Natural killer cell (primary cell): ENCODE measurements around the gene SEMA7A. TPM values are rescaled to one million over a fixed set of nuclear protein-coding genes. Genes with fewer than 3 reads are reported as not detected.

Source experiments
- ATAC-seq, 3 donors: fragments of 150-1000 bp in 2 of 3; fragments of 200-7000 bp in 1 of 3; cut with Tn5 transposase; 1 replicate in 1 of 3; 2 replicates in 2 of 3; pipeline ENCODE4 v1.10.0; 2021; ENCODE audit warnings: mild to moderate bottlenecking in 2 of 3, moderate library complexity in 2 of 3
- DNase-seq, 2 donors: peaks; one replicate each; pipeline versions ENCODE4 v3.0.0 to v3.0.0-alpha.2; 2013 to 2021; ENCODE audit warnings: mixed read lengths in 1 of 2
- H3K27ac ChIP-seq: one replicate; pipeline ENCODE4 v1.5.1; 2013; ENCODE audit warnings: mild to moderate bottlenecking, low read length
- H3K27me3 ChIP-seq: one replicate; pipeline ENCODE4 v1.6.1; 2013; ENCODE audit warnings: low read length; ENCODE audit not compliant: control insufficient read depth, insufficient read depth
- H3K36me3 ChIP-seq: one replicate; pipeline ENCODE4 v1.6.1; 2013; ENCODE audit warnings: low read length; ENCODE audit not compliant: control insufficient read depth, insufficient read depth
- H3K4me1 ChIP-seq: one replicate; pipeline ENCODE4 v1.6.1; 2013; ENCODE audit warnings: low read length; ENCODE audit not compliant: control insufficient read depth, insufficient read depth
- H3K4me3 ChIP-seq: one replicate; pipeline ENCODE4 v1.5.1; 2013; ENCODE audit warnings: low read length
- H3K9me3 ChIP-seq: one replicate; pipeline ENCODE4 v1.6.1; 2013; ENCODE audit warnings: low read length; ENCODE audit not compliant: control insufficient read depth, insufficient read depth
- H3K27ac Mint-ChIP-seq, 2 donors: one replicate each; pipeline ENCODE4 v1.8.0; 2022; ENCODE audit warnings: mild to moderate bottlenecking in 2 of 2, mixed read lengths in 2 of 2, moderate library complexity in 1 of 2
- H3K27me3 Mint-ChIP-seq, 2 donors: one replicate each; pipeline ENCODE4 v1.8.0; 2022; ENCODE audit warnings: low read depth in 2 of 2, mixed read lengths in 2 of 2
- H3K36me3 Mint-ChIP-seq: one replicate; pipeline ENCODE4 v1.8.0; 2022; ENCODE audit warnings: mixed read lengths
- H3K4me1 Mint-ChIP-seq, 2 donors: one replicate each; pipeline ENCODE4 v1.8.0; 2022; ENCODE audit warnings: mixed read lengths in 2 of 2
- H3K4me3 Mint-ChIP-seq: one replicate; pipeline ENCODE4 v1.8.0; 2022; ENCODE audit warnings: mild to moderate bottlenecking, moderate library complexity, mixed read lengths
- H3K9me3 Mint-ChIP-seq, 2 donors: one replicate each; pipeline ENCODE4 v1.8.0; 2022; ENCODE audit warnings: mixed read lengths in 2 of 2
- CTCF ChIP-seq: fragments of 200-600 bp; IDR thresholded peaks from one replicate; pipeline ENCODE4 v1.8.0; 2022; ENCODE audit warnings: antibody characterized with exemption
- WGBS: methylation state at CpG from one replicate; pipeline ENCODE4 v1.1.7; 2013; ENCODE audit warnings: missing lambda C conversion rate; ENCODE audit not compliant: insufficient coverage; 5-methylcytosine and 5-hydroxymethylcytosine counted together
- intact Hi-C: fragments of 100-400 bp; cut with micrococcal nuclease; formaldehyde crosslinking; loops from one replicate; pipeline ENCODE4 v1.14.2; 2022
- total RNA-seq, 4 donors: library from RNA; stranded (reverse); fragments of 120-200 nt in 1 of 4; gene quantifications; one replicate each; pipeline versions ENCODE4 v1.2.3 to v1.2.4, GENCODE V29; 2013 to 2022

The SEMA7A gene
- total RNA-seq, 3 donors from 2014 or later (not counting 1 experiment from before 2014, with no cell fraction given), result 4.7 to 46.2 (median 9.0) TPM

GRCh38 chr15:74445816-74446763, 12.3 kb upstream of the SEMA7A start:
- DNase-seq, result no peak
- 96% methylated on average over 7 of the region's 9 CpGs for WGBS
- ATAC-seq, result no peak
- no peak overlapping the region for H3K27ac ChIP-seq
- no peaks in the 10 kb centered on the region for H3K9me3 ChIP-seq
- Mint-ChIP-seq H3K27me3 (no peaks in the 10 kb centered on the region), H3K4me3 (no peak overlapping the region), H3K27ac (no peak overlapping the region), H3K4me1 (no peaks in the 10 kb centered on the region), H3K36me3 (peaks cover 32% of the 10 kb centered on the region), H3K9me3 (no peaks in the 10 kb centered on the region)
- H3K36me3 ChIP-seq, result peaks cover 57% of the 10 kb centered on the region
- no peaks in the 10 kb centered on the region for H3K4me1 ChIP-seq
- intact Hi-C loops, result no loop called here
- no peak for TF ChIP-seq CTCF
- H3K27me3 ChIP-seq, result no peaks in the 10 kb centered on the region
- no peak overlapping the region for H3K4me3 ChIP-seq

- DNase-seq (no peak), ATAC-seq (no peak)
- Mint-ChIP-seq H3K4me3 (no peak overlapping the region), H3K36me3 (peaks cover 23% of the 10 kb centered on the region), H3K4me1 (no peaks in the 10 kb centered on the region), H3K9me3 (no peaks in the 10 kb centered on the region), H3K27ac (no peak overlapping the region), H3K27me3 (no peaks in the 10 kb centered on the region)
- Histone ChIP-seq H3K36me3 (peaks cover 43% of the 10 kb centered on the region), H3K9me3 (no peaks in the 10 kb centered on the region), H3K27ac (no peak overlapping the region), H3K27me3 (no peaks in the 10 kb centered on the region), H3K4me1 (no peaks in the 10 kb centered on the region), H3K4me3 (no peak overlapping the region)
- WGBS, result 82% methylated on average over 8 of the region's 8 CpGs
- no peak for TF ChIP-seq CTCF
- intact Hi-C loops, result no loop called here
Observed at GRCh38 chr15:74444106-74445062, 10.6 kb upstream of the SEMA7A start.

GRCh38 chr15:74443100-74443909, 9.5 kb upstream of the SEMA7A start:
- DNase-seq, result no peak
- Mint-ChIP-seq H3K27ac (no peak overlapping the region), H3K36me3 (peaks cover 21% of the 10 kb centered on the region), H3K9me3 (no peaks in the 10 kb centered on the region), H3K4me3 (no peak overlapping the region), H3K27me3 (no peaks in the 10 kb centered on the region), H3K4me1 (peaks cover 0 to 6% of the 10 kb centered on the region in 2 donors)
- no peak for TF ChIP-seq CTCF
- Histone ChIP-seq H3K4me3 (no peak overlapping the region), H3K27me3 (no peaks in the 10 kb centered on the region), H3K4me1 (peaks cover 3% of the 10 kb centered on the region), H3K36me3 (peaks cover 32% of the 10 kb centered on the region), H3K9me3 (no peaks in the 10 kb centered on the region), H3K27ac (no peak overlapping the region)
- 90% methylated on average over 13 of the region's 14 CpGs for WGBS
- ATAC-seq, result no peak
- intact Hi-C loops, result no loop called here
